ENCODE data around the gene DUS2. TPM values are rescaled to one million over a fixed set of nuclear protein-coding genes. Genes with fewer than 3 reads are reported as not detected.

Gene DUS2
- total RNA-seq, 1 experiment from 2014 or later = 27.3 TPM

GRCh38 chr16:68072038-68072695 is 49.1 kb downstream of the DUS2 start (continued):
- TF ChIP-seq REST (IDR thresholded peaks at IDR 0.05; ENCODE audit: low read depth) = no peak
- TF ChIP-seq FOSL1 (IDR thresholded peaks at IDR 0.05; ENCODE audit: low read depth) = no peak
- TF ChIP-seq TCF7L2 (IDR thresholded peaks at IDR 0.05; ENCODE audit: borderline replicate concordance, extremely low read depth, insufficient read depth, insufficient read length) = no peak
- no peak for TF ChIP-seq YY1 (IDR thresholded peaks at IDR 0.05; ENCODE audit: extremely low read depth, insufficient replicate concordance, low read depth, low read length)
- no peak for TF ChIP-seq MAX (IDR thresholded peaks at IDR 0.05)
- TF ChIP-seq JUND (IDR thresholded peaks at IDR 0.05) = no peak
- no peak for TF ChIP-seq SP1 (IDR thresholded peaks at IDR 0.05; ENCODE audit: low read depth)
- TF ChIP-seq CBX3 (IDR thresholded peaks at IDR 0.05; ENCODE audit: low read depth) = no peak

GRCh38 chr16:68073902-68074760 is 51.0 kb downstream of the DUS2 start:
- Histone ChIP-seq H3K4me2 (ENCODE audit: low read length) (no peak overlapping the region), H4K20me1 (ENCODE audit: insufficient read depth) (no peaks in the 10 kb centered on the region), H2AFZ (ENCODE audit: low read depth, low read length, poor library complexity, severe bottlenecking) (no peak overlapping the region), H3K36me3 (ENCODE audit: control insufficient read depth in 1 of 2, insufficient read depth in 2 of 2, low read length in 2 of 2) (peaks cover 17 to 34% of the 10 kb centered on the region in 2 experiments; a peak in 3 of 4 replicates), H3K27me3 (ENCODE audit: insufficient read depth, low read length) (no peaks in the 10 kb centered on the region), H3K4me3 (replicated peaks in 1 of 2; ENCODE audit: low read depth in 1 of 2, low read length in 2 of 2) (no peak overlapping the region), H3K9me3 (ENCODE audit: control insufficient read depth in 1 of 2, insufficient read depth in 1 of 2, low read depth in 1 of 2, low read length in 2 of 2) (no peaks in the 10 kb centered on the region), H3K4me1 (ENCODE audit: control insufficient read depth in 1 of 2, insufficient read depth in 2 of 2, low read length in 2 of 2) (peaks cover 0 to 5% of the 10 kb centered on the region in 2 experiments; a peak in 1 of 4 replicates), H3K27ac (ENCODE audit: low read depth, low read length) (no peak overlapping the region), H3K79me2 (ENCODE audit: insufficient read depth, low read length) (no peaks in the 10 kb centered on the region), H3K9me2 (ENCODE audit: insufficient read depth) (no peaks in the 10 kb centered on the region), H3K9ac (ENCODE audit: low read length) (no peak overlapping the region)
- BruUV-seq (replicated peaks) = no TSS peak
- no peak for ATAC-seq
- no peak for DNase-seq (ENCODE audit: low read depth, low spot score)
- TF ChIP-seq ATF3 (IDR thresholded peaks at IDR 0.05) = no peak
- no peak for TF ChIP-seq POLR2AphosphoS5 (IDR thresholded peaks at IDR 0.05; ENCODE audit: low read depth, low read length)
- no peak for TF ChIP-seq SP1 (IDR thresholded peaks at IDR 0.05; ENCODE audit: low read depth)
- no peak for TF ChIP-seq ELF1 (IDR thresholded peaks at IDR 0.05; ENCODE audit: borderline replicate concordance, low read depth)
- no peak for TF ChIP-seq REST (IDR thresholded peaks at IDR 0.05; ENCODE audit: low read depth)
- no peak for TF ChIP-seq ZFX (IDR thresholded peaks at IDR 0.05)
- ChIA-PET RAD21 (ENCODE audit: low non-redundant PET in 1 of 2, low total read pairs in 2 of 2, uncharacterized antibody in 2 of 2, unreplicated experiment in 2 of 2) (interaction anchor here in 1 of 2 experiments (0.7 kb wide), 1 partner anchor 240 kb away, joined by 4 read pairs; no protein-coding TSS in a partner anchor), POLR2A (no interaction called here), CTCF (no interaction called here)
- intact Hi-C loops (cut with micrococcal nuclease) = no loop called here

Data from HCT116 (cell line).